ENCODE measurements around the gene RNF150. TPM values are rescaled to one million over a fixed set of nuclear protein-coding genes. Genes with fewer than 3 reads are reported as not detected.

Gene RNF150
- total and polyA plus RNA-seq, 4 donors, result 0.27 to 1.4 (median 0.81) TPM

GRCh38 chr4:140976768-140977167 is 156.5 kb downstream of the RNF150 start (continued):
- no peak for TF ChIP-seq ZBTB33 (IDR thresholded peaks at IDR 0.05)

- H3K27ac ChIP-seq (ENCODE audit: low read depth in 1 of 2, low read length in 2 of 2), result no peak overlapping the region
- no peak for TF ChIP-seq JUND (IDR thresholded peaks at IDR 0.05)
- no peak for TF ChIP-seq REST (IDR thresholded peaks at IDR 0.05)
- TF ChIP-seq GABPA (IDR thresholded peaks at IDR 0.05 in 1 of 2, conservative IDR thresholded peaks at IDR 0.05 in 1 of 2), result no peak
- no peak for TF ChIP-seq YY1 (IDR thresholded peaks at IDR 0.05)
- no peak for TF ChIP-seq FOXA2 (IDR thresholded peaks at IDR 0.05)
- no peak for TF ChIP-seq RAD21 (IDR thresholded peaks at IDR 0.05)
- no peak for TF ChIP-seq TAF1 (conservative IDR thresholded peaks at IDR 0.05)
- DNase-seq (ENCODE audit: low spot score), result no peak
- H3K9me3 ChIP-seq (ENCODE audit: control insufficient read depth in 4 of 4, low read length in 3 of 4), result no peaks in the 10 kb centered on the region
- H3K9ac ChIP-seq (ENCODE audit: low read depth in 1 of 2, low read length in 2 of 2), result no peak overlapping the region
- no peaks in the 10 kb centered on the region for H3K27me3 ChIP-seq (ENCODE audit: control insufficient read depth in 4 of 4, insufficient read depth in 4 of 4, low read length in 3 of 4)
- 75% methylated on average over 3 of the region's 3 CpGs for WGBS
- H3K4me1 ChIP-seq (ENCODE audit: control insufficient read depth in 4 of 4, insufficient read depth in 4 of 4, low read length in 3 of 4), result no peaks in the 10 kb centered on the region
- H3K4me3 ChIP-seq (ENCODE audit: low read depth in 1 of 3, low read length in 3 of 3), result no peak overlapping the region
- H3K36me3 ChIP-seq (ENCODE audit: control insufficient read depth in 4 of 4, insufficient read depth in 3 of 4, low read depth in 1 of 4, low read length in 3 of 4), result no peaks in the 10 kb centered on the region
These were observed 162.0 kb downstream of the RNF150 start for GRCh38 chr4:140971077-140971792.

GRCh38 chr4:140969296-140969695 is 164.0 kb downstream of the RNF150 start:
- Histone ChIP-seq H3K4me1 (ENCODE audit: control insufficient read depth in 4 of 4, insufficient read depth in 4 of 4, low read length in 3 of 4) (no peaks in the 10 kb centered on the region), H3K36me3 (ENCODE audit: control insufficient read depth in 4 of 4, insufficient read depth in 3 of 4, low read depth in 1 of 4, low read length in 3 of 4) (no peaks in the 10 kb centered on the region), H3K9ac (ENCODE audit: low read depth in 1 of 2, low read length in 2 of 2) (no peak overlapping the region), H3K4me3 (ENCODE audit: low read depth in 1 of 3, low read length in 3 of 3) (no peak overlapping the region), H3K9me3 (ENCODE audit: control insufficient read depth in 4 of 4, low read length in 3 of 4) (no peaks in the 10 kb centered on the region), H3K27ac (ENCODE audit: low read depth in 1 of 2, low read length in 2 of 2) (no peak overlapping the region), H3K27me3 (ENCODE audit: control insufficient read depth in 4 of 4, insufficient read depth in 4 of 4, low read length in 3 of 4) (peaks cover 0 to 2% (median 0%) of the 10 kb centered on the region in 4 donors)
- no peak for DNase-seq (ENCODE audit: low spot score)
- WGBS, result 89% methylated on average over 3 of the region's 3 CpGs
- TF ChIP-seq HNF4A (conservative IDR thresholded peaks at IDR 0.05) (no peak), REST (IDR thresholded peaks at IDR 0.05) (no peak), HNF4G (IDR thresholded peaks at IDR 0.05) (no peak), NR2F2 (IDR thresholded peaks at IDR 0.05) (no peak), EGR1 (IDR thresholded peaks at IDR 0.05; ENCODE audit: low read depth in 2 of 2) (no peak), YY1 (IDR thresholded peaks at IDR 0.05) (no peak), JUND (IDR thresholded peaks at IDR 0.05) (no peak), RAD21 (IDR thresholded peaks at IDR 0.05) (no peak), TAF1 (conservative IDR thresholded peaks at IDR 0.05) (no peak), GABPA (IDR thresholded peaks at IDR 0.05 in 1 of 2, conservative IDR thresholded peaks at IDR 0.05 in 1 of 2) (no peak), FOXA2 (IDR thresholded peaks at IDR 0.05) (no peak), RXRA (IDR thresholded peaks at IDR 0.05) (no peak), ZBTB33 (IDR thresholded peaks at IDR 0.05) (no peak), ATF3 (IDR thresholded peaks at IDR 0.05) (no peak), MAX (IDR thresholded peaks at IDR 0.05) (no peak), FOXA1 (IDR thresholded peaks at IDR 0.05) (no peak), SP1 (IDR thresholded peaks at IDR 0.05) (no peak)
